ENCODE data around the gene FAM20B. TPM values are rescaled to one million over a fixed set of nuclear protein-coding genes. Genes with fewer than 3 reads are reported as not detected.

The FAM20B gene
- total RNA-seq, 4 donors from 2014 or later = 58.8 to 78.3 (median 76.5) TPM

DNA sequence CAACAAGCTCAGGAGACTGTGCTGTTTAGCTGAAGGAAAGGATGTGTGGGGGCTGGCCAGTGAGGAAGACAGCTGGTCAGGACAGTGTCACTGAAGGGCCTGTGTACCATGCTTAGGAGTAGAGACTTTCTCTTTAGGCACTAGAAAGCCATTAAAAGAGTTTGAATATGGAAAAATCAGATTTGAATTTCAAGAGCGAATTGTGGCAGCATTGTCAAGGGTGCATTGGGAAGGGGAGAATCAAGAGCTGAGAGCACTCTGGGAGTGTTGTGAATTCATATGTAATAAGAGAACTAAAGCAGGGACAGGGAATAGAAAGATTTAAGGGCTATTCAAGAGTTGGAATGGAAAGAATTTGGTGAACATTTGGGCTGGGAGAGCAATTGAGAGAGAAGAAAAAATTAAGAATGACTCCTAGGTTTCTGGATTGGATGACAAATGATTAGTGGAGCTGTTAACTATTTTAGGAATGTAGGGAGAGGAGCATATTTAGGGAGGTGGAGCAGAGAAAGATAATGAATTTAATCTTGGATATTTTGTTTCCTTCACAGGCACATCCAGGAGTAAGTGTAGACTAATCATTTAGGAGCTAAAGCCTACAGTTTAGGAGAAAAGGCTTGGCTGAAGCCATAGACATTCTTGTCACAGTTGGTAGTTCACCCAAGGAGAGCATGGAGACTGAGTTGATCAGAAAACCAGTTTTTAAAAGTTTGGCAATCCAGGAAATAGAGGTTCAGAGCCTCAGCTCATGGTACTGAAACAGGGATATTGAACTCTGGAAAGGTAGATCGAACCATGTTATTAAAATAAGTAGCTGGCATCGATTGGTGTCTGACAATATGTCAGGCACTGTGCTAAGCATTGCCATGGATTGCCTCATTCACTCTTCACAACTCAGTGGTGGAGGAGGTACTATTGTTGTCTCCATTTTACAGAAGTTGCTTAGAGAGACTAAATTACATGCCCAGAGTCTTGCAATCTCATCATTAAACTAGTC lies 33.1 kb downstream of the FAM20B start:
- TF ChIP-seq EP300 (IDR thresholded peaks at IDR 0.05) = no peak
- no peak for TF ChIP-seq CTCF (IDR thresholded peaks at IDR 0.05)
- TF ChIP-seq POLR2A (IDR thresholded peaks at IDR 0.05) = no peak
- no peak for TF ChIP-seq POLR2AphosphoS5 (IDR thresholded peaks at IDR 0.05)
- ATAC-seq = no peak
- H3K4me1 ChIP-seq = no peaks in the 10 kb centered on the region
- 87 to 91% methylated on average over 3 of the region's 3 CpGs for WGBS, 2 donors (ENCODE audit: low coverage in 1 of 2)
- H3K27ac ChIP-seq = no peak overlapping the region
- H3K27me3 ChIP-seq = no peaks in the 10 kb centered on the region
- no peaks in the 10 kb centered on the region for H3K9me3 ChIP-seq
- H3K4me3 ChIP-seq = no peak overlapping the region
- peaks cover 0 to 55% of the 10 kb centered on the region in 2 donors for H3K36me3 ChIP-seq

- WGBS, 2 donors (ENCODE audit: low coverage in 1 of 2) = 84 to 98% methylated on average over 6 to 7 of the region's 8 CpGs
- Histone ChIP-seq H3K4me3 (no peak overlapping the region), H3K27ac (no peak overlapping the region), H3K36me3 (peaks cover 0 to 62% of the 10 kb centered on the region in 2 donors), H3K4me1 (no peaks in the 10 kb centered on the region), H3K27me3 (no peaks in the 10 kb centered on the region), H3K9me3 (no peaks in the 10 kb centered on the region)
- ATAC-seq = no peak
- no peak for TF ChIP-seq EP300 (IDR thresholded peaks at IDR 0.05)
- TF ChIP-seq POLR2A (IDR thresholded peaks at IDR 0.05) = no peak
- no peak for TF ChIP-seq POLR2AphosphoS5 (IDR thresholded peaks at IDR 0.05)
- TF ChIP-seq CTCF (IDR thresholded peaks at IDR 0.05) = no peak
Observed at GRCh38 chr1:179061360-179062282, 35.9 kb downstream of the FAM20B start.

DNA sequence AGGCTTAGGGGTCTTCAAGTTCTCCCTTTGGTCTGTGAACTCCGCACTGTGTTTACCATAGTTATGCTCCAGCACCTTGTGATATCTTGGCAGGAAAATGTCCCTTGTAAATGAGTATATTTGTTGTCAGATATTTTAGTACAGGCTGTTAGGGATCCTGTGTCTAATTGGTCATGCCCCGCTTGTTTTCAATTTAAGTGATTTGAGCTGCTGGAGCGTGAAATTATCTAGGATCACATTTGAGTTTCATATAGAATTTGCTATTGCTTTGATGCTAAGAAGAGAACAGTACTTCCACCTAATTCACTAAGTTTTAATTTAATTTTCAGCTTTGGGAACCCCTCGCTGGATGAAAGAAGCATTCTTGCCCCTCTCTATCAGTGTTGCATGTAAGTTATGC lies 40.8 kb downstream of the FAM20B start:
- no peak overlapping the region for H3K4me3 ChIP-seq
- H3K36me3 ChIP-seq = peaks cover 0 to 87% of the 10 kb centered on the region in 2 donors
- H3K27me3 ChIP-seq = no peaks in the 10 kb centered on the region

DNA sequence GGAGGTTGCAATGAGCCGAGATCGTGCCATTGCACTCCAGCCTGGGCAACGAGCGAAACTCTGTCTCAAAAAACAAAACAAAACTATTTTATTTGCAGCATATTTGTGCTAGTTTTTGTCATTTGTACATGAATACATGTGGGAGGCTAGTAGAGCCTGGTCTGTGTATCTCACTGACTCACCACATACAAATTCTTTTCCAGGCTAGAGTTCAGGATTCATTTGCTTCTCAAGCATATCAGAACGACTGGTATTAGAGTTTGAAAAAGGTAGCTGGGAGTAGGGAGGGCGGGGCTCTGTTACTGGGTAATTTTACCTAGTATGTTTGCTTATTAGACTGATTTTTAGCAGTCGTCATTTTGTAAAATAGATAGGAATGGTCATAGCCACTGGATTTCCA lies 51.7 kb downstream of the FAM20B start:
- Histone ChIP-seq H3K27ac (no peak overlapping the region), H3K9me3 (no peaks in the 10 kb centered on the region), H3K36me3 (peaks cover 0 to 32% of the 10 kb centered on the region in 2 donors), H3K4me1 (peaks cover 0 to 26% (median 6%) of the 10 kb centered on the region in 3 donors), H3K27me3 (no peaks in the 10 kb centered on the region), H3K4me3 (no peak overlapping the region)
- TF ChIP-seq CTCF (IDR thresholded peaks at IDR 0.05) (no peak), POLR2A (IDR thresholded peaks at IDR 0.05) (no peak), EP300 (IDR thresholded peaks at IDR 0.05) (no peak), POLR2AphosphoS5 (IDR thresholded peaks at IDR 0.05) (no peak)
- 81 to 91% methylated on average over 4 to 7 of the region's 7 CpGs for WGBS, 2 donors (ENCODE audit: low coverage in 1 of 2)
- ATAC-seq = no peak

More for the DNA sequence above, 40.8 kb downstream of the FAM20B start:
- WGBS, 2 donors (ENCODE audit: low coverage in 1 of 2) = 98 to 100% methylated on average over 4 of the region's 4 CpGs
- TF ChIP-seq POLR2A (IDR thresholded peaks at IDR 0.05) (no peak), POLR2AphosphoS5 (IDR thresholded peaks at IDR 0.05) (no peak), CTCF (IDR thresholded peaks at IDR 0.05) (no peak), EP300 (IDR thresholded peaks at IDR 0.05) (no peak)
- H3K9me3 ChIP-seq = no peaks in the 10 kb centered on the region
- no peak overlapping the region for H3K27ac ChIP-seq
- H3K4me1 ChIP-seq = no peaks in the 10 kb centered on the region
- ATAC-seq = no peak
